HepG2 (cell line): ENCODE measurements around the gene CD99L2. TPM values are rescaled to one million over a fixed set of nuclear protein-coding genes. Genes with fewer than 3 reads are reported as not detected.

Source experiments
- ATAC-seq: fragments of 200-7000 bp; cut with Tn5 transposase; 3 replicates; pipeline ENCODE4 v1.9.1; 2020; ENCODE audit warnings: mild to moderate bottlenecking, moderate library complexity
- BruUV-seq: library from RNA; stranded (reverse); fragments of 400-500 nt; replicated peaks from 2 replicates; lab custom pipeline; 2021; lab: Mats Ljungman, UMichigan
- CTCF ChIA-PET: fragments of 300-600 bp; formaldehyde crosslinking; extraction: SDS; loops from one replicate; lab custom pipeline; 2021; ENCODE audit warnings: low total read pairs, inconsistent platforms, low intra/inter-chr PET ratio; lab: Yijun Ruan, JAX
- POLR2A ChIA-PET: fragments of 350-600 bp; sonication (Branson Sonifier 250); formaldehyde crosslinking; loops from one replicate; lab custom pipeline; 2020; ENCODE audit warnings: antibody characterized with exemption, inconsistent platforms; lab: Yijun Ruan, JAX
- DNase-seq: peaks from one replicate; pipeline ENCODE4 v3.0.0-alpha.2; 2015; ENCODE audit warnings: low spot score
- FAIRE-seq: peaks from 3 replicates; lab custom pipeline; 2011; peaks lifted over from hg19 to GRCh38; lab: Jason Lieb, UNC
- H2AFZ ChIP-seq: one replicate; pipeline ENCODE4 v1.6.1; 2011; ENCODE audit warnings: low read length, inconsistent platforms
- H3K27ac ChIP-seq: fragments of 300-600 bp; 3 replicates; pipeline ENCODE4 v1.8.0; 2011; ENCODE audit warnings: mixed run types, mild to moderate bottlenecking, mixed read lengths, low read length, inconsistent platforms; ENCODE audit not compliant: insufficient read depth; ENCODE audit errors: extremely low read length
- H3K27me3 ChIP-seq, 2 experiments: fragments of 200-600 bp in 1 of 2; 2 replicates in 1 of 2; 3 replicates in 1 of 2; pipeline versions ENCODE4 v1.6.0 to v1.8.0; 2011; ENCODE audit warnings: low read length in 2 of 2, mild to moderate bottlenecking in 2 of 2, moderate library complexity in 2 of 2, inconsistent platforms in 1 of 2; ENCODE audit not compliant: insufficient read depth in 2 of 2, control insufficient read depth in 1 of 2
- H3K36me3 ChIP-seq, 2 experiments: fragments of 200-600 bp in 1 of 2; replicated peaks in 1 of 2; 2 replicates in 1 of 2; 3 replicates in 1 of 2; pipeline versions ENCODE4 v1.5.1 to v1.8.0; 2011; ENCODE audit warnings: low read length in 2 of 2, inconsistent platforms in 1 of 2; ENCODE audit not compliant: insufficient read depth in 2 of 2, control insufficient read depth in 1 of 2
- H3K4me1 ChIP-seq: 2 replicates; pipeline ENCODE4 v1.5.1; 2012; ENCODE audit warnings: low read length, inconsistent platforms; ENCODE audit not compliant: insufficient read depth
- H3K4me2 ChIP-seq: 2 replicates; pipeline ENCODE4 v1.6.0; 2011; ENCODE audit warnings: low read depth, low read length, inconsistent platforms
- H3K4me3 ChIP-seq, 3 experiments: fragments of 200-600 bp in 1 of 3; sonication (generic), shearing (Covaris generic) in 1 of 3; replicated peaks in 1 of 3; 2 replicates each; pipeline ENCODE4 v1.5.1; 2011 to 2016; ENCODE audit warnings: low read length in 3 of 3, inconsistent platforms in 2 of 3, low read depth in 2 of 3, mild to moderate bottlenecking in 2 of 3, control low read depth in 1 of 3, mixed read lengths in 1 of 3; ENCODE audit not compliant: insufficient read depth in 1 of 3
- H3K79me2 ChIP-seq: one replicate; pipeline ENCODE4 v1.6.1; 2011; ENCODE audit warnings: low read length, inconsistent platforms; ENCODE audit not compliant: insufficient read depth
- H3K9ac ChIP-seq: 2 replicates; pipeline ENCODE4 v1.6.0; 2011; ENCODE audit warnings: mild to moderate bottlenecking, low read depth, low read length, inconsistent platforms; ENCODE audit not compliant: insufficient read depth
- H3K9me3 ChIP-seq: 2 replicates; pipeline ENCODE4 v1.5.1; 2012; ENCODE audit warnings: mild to moderate bottlenecking, low read length
- H4K20me1 ChIP-seq: 2 replicates; pipeline ENCODE4 v1.6.0; 2011; ENCODE audit warnings: inconsistent platforms, mild to moderate bottlenecking, low read length, moderate library complexity; ENCODE audit not compliant: insufficient read depth
- FOSL2 ChIP-seq: sonication (generic); formaldehyde crosslinking; IDR thresholded peaks from 2 replicates; pipeline ENCODE4 v1.4.0; 2020; ENCODE audit warnings: missing genetic modification reagents
- KAT8 ChIP-seq: IDR thresholded peaks from 2 replicates; pipeline ENCODE4 v1.6.1; 2016; ENCODE audit warnings: missing genetic modification reagents, missing compliant biosample characterization
- MAZ ChIP-seq, 2 experiments: sonication (generic) in 1 of 2; formaldehyde crosslinking in 1 of 2; IDR thresholded peaks; 2 replicates each; pipeline versions ENCODE4 v1.5.0 to v1.6.1; 2012 to 2020; ENCODE audit warnings: low read depth in 2 of 2, mild to moderate bottlenecking in 2 of 2, borderline replicate concordance in 1 of 2, improper control_type of control experiment in 1 of 2, low read length in 1 of 2, missing genetic modification reagents in 1 of 2, moderate library complexity in 1 of 2
- MXD4 ChIP-seq: IDR thresholded peaks from 2 replicates; pipeline ENCODE4 v1.6.1; 2016; ENCODE audit warnings: mild to moderate bottlenecking, missing biosample characterization, missing genetic modification reagents
- NCOA5 ChIP-seq: sonication (generic); formaldehyde crosslinking; IDR thresholded peaks from 2 replicates; pipeline ENCODE4 v1.4.0; 2020; ENCODE audit warnings: missing genetic modification reagents
- ONECUT2 ChIP-seq: sonication (generic); formaldehyde crosslinking; IDR thresholded peaks from 2 replicates; pipeline ENCODE4 v1.4.0; 2020; ENCODE audit warnings: missing genetic modification reagents
- POLR2G ChIP-seq: fragments of 200-400 bp; formaldehyde crosslinking; IDR thresholded peaks from 2 replicates; pipeline ENCODE4 v1.6.1; 2018; ENCODE audit warnings: mild to moderate bottlenecking, low read depth, low read length, moderate library complexity
- TSC22D2 ChIP-seq: sonication (generic); formaldehyde crosslinking; IDR thresholded peaks from 2 replicates; pipeline ENCODE4 v1.5.1; 2020; ENCODE audit warnings: missing genetic modification reagents, mild to moderate bottlenecking, borderline replicate concordance
- ZNF589 ChIP-seq: sonication (generic); formaldehyde crosslinking; conservative IDR thresholded peaks from 2 replicates; pipeline ENCODE4 v1.8.0; 2022; ENCODE audit warnings: mild to moderate bottlenecking, moderate library complexity, missing genetic modification reagents
- WGBS: methylation state at CpG from one replicate; pipeline ENCODE4 v1.1.6; 2017; ENCODE audit warnings: low lambda C conversion rate; 5-methylcytosine and 5-hydroxymethylcytosine counted together
- in situ Hi-C: cut with HindIII; loops from 2 replicates; pipeline ENCODE4 v1.10.0; 2017; ENCODE audit warnings: low pct_unique_long_range_greater_than_20kb; ENCODE audit not compliant: extremely low pct_ligation_motif_present
- intact Hi-C: fragments of 100-400 bp; cut with micrococcal nuclease; formaldehyde crosslinking; loops from one replicate; pipeline ENCODE4 v1.10.0; 2022; ENCODE audit not compliant: unreplicated experiment
- polyA plus RNA-seq, 8 experiments: library from polyadenylated mRNA; depleted of rRNA in 3 of 8; stranded (reverse) in 7 of 8; unstranded in 1 of 8; fragments of >200 nt; fragmentation: Illumina TruSeq in 4 of 8; extraction: Trizol in 4 of 8; gene quantifications; 2 replicates each; pipeline versions ENCODE4 v1.2.1 to v1.2.3, GENCODE V29; 2011 to 2016; ENCODE audit warnings: low read depth in 4 of 8, missing spikeins in 1 of 8, mixed read lengths in 1 of 8; ENCODE audit not compliant: insufficient read depth in 1 of 8
- total RNA-seq, 5 experiments: library from RNA; depleted of rRNA; stranded (reverse); fragments of >200 nt; fragmentation: Illumina TruSeq; extraction: Trizol; gene quantifications; 2 replicates each; pipeline ENCODE4 v1.2.3, GENCODE V29; 2016; ENCODE audit warnings: low read depth in 1 of 5

Gene CD99L2
- total and polyA plus RNA-seq, 2 of the 13 experiments (the other 11 are each of a cell fraction or from before 2014, with no cell fraction given): 6.9 to 7.6 TPM

- CTCF ChIA-PET: no interaction called here
- Histone ChIP-seq H3K9me3 (no peaks in the 10 kb centered on the region), H3K9ac (no peak overlapping the region), H3K4me3 (no peak overlapping the region), H4K20me1 (no peaks in the 10 kb centered on the region), H3K4me2 (no peak overlapping the region), H3K27me3 (no peaks in the 10 kb centered on the region)
- POLR2A ChIA-PET: no interaction called here
- no TSS peak for BruUV-seq
- ATAC-seq: no peak
- TF ChIP-seq KAT8 (CRISPR knock-in tag) (no peak), ONECUT2 (CRISPR knock-in tag) (no peak), NCOA5 (CRISPR knock-in tag) (no peak), POLR2G (no peak), MAZ (IDR thresholded peaks at IDR 0.05; ENCODE audit: borderline replicate concordance, low read depth, low read length) (no peak), MAZ (CRISPR knock-in tag; IDR thresholded peaks at IDR 0.05; ENCODE audit: low read depth) (no peak), MXD4 (CRISPR knock-in tag) (no peak), FOSL2 (CRISPR knock-in tag) (no peak), TSC22D2 (CRISPR knock-in tag) (no peak), ZNF589 (CRISPR knock-in tag) (no peak)
- TF ChIP-seq, all 625 proteins: peak for 0
- Histone ChIP-seq H3K36me3 (no peaks in the 10 kb centered on the region), H2AFZ (no peak overlapping the region), H3K27ac (no peak overlapping the region), H3K79me2 (no peaks in the 10 kb centered on the region), H3K4me1 (no peaks in the 10 kb centered on the region)
- in situ Hi-C loops: no loop called here
- 93% methylated on average over 6 of the region's 7 CpGs for WGBS
- no peak for FAIRE-seq
- no peak for DNase-seq
- intact Hi-C loops: no loop called here
These were observed 27.8 kb downstream of the CD99L2 start for GRCh38 chrX:150870487-150871340.
